ENCODE measurements around the gene PCP4L1.

PCP4L1 gene

GRCh38 chr1:161266202-161266601 lies 7.7 kb downstream of the PCP4L1 start:
- no peak; the same call in 2 of the 3 replicates for ATAC-seq (ENCODE audit: low read depth)
- DNase-seq (ENCODE audit: low spot score): no peak
- H3K9me3 ChIP-seq (ENCODE audit: severe bottlenecking): no peaks in the 10 kb centered on the region
- TF ChIP-seq CTCF (IDR thresholded peaks at IDR 0.05; ENCODE audit: poor library complexity, severe bottlenecking): no peak
- H3K4me1 ChIP-seq (ENCODE audit: insufficient read depth, poor library complexity, severe bottlenecking): peaks cover 2% of the 10 kb centered on the region
- no peak overlapping the region for H3K27ac ChIP-seq (ENCODE audit: poor library complexity, severe bottlenecking)
- no peak overlapping the region for H3K4me3 ChIP-seq (ENCODE audit: severe bottlenecking)
- H3K36me3 ChIP-seq (ENCODE audit: low read depth): no peaks in the 10 kb centered on the region
- no peaks in the 10 kb centered on the region for H3K27me3 ChIP-seq (ENCODE audit: insufficient read depth, poor library complexity, severe bottlenecking)

GRCh38 chr1:161266836-161267235 lies 8.3 kb downstream of the PCP4L1 start:
- Histone ChIP-seq H3K4me1 (ENCODE audit: insufficient read depth, poor library complexity, severe bottlenecking) (no peaks in the 10 kb centered on the region), H3K27ac (ENCODE audit: poor library complexity, severe bottlenecking) (no peak overlapping the region), H3K9me3 (ENCODE audit: severe bottlenecking) (no peaks in the 10 kb centered on the region), H3K27me3 (ENCODE audit: insufficient read depth, poor library complexity, severe bottlenecking) (no peaks in the 10 kb centered on the region), H3K4me3 (ENCODE audit: severe bottlenecking) (no peak overlapping the region), H3K36me3 (ENCODE audit: low read depth) (no peaks in the 10 kb centered on the region)
- no peak for TF ChIP-seq CTCF (IDR thresholded peaks at IDR 0.05; ENCODE audit: poor library complexity, severe bottlenecking)
- ATAC-seq (ENCODE audit: low read depth) (no peak), DNase-seq (ENCODE audit: low spot score) (no peak)

GRCh38 chr1:161267321-161267720 lies 8.8 kb downstream of the PCP4L1 start:
- Histone ChIP-seq H3K27ac (ENCODE audit: poor library complexity, severe bottlenecking) (no peak overlapping the region), H3K27me3 (ENCODE audit: insufficient read depth, poor library complexity, severe bottlenecking) (no peaks in the 10 kb centered on the region), H3K36me3 (ENCODE audit: low read depth) (no peaks in the 10 kb centered on the region), H3K4me1 (ENCODE audit: insufficient read depth, poor library complexity, severe bottlenecking) (no peaks in the 10 kb centered on the region), H3K9me3 (ENCODE audit: severe bottlenecking) (no peaks in the 10 kb centered on the region), H3K4me3 (ENCODE audit: severe bottlenecking) (no peak overlapping the region)
- TF ChIP-seq CTCF (IDR thresholded peaks at IDR 0.05; ENCODE audit: poor library complexity, severe bottlenecking): no peak
- DNase-seq (ENCODE audit: low spot score): no peak
- ATAC-seq (ENCODE audit: low read depth): no peak

- H3K27me3 ChIP-seq (ENCODE audit: insufficient read depth, poor library complexity, severe bottlenecking): peaks cover 5% of the 10 kb centered on the region
- no peak for ATAC-seq (ENCODE audit: low read depth)
- no peaks in the 10 kb centered on the region for H3K4me1 ChIP-seq (ENCODE audit: insufficient read depth, poor library complexity, severe bottlenecking)
Observed at GRCh38 chr1:161273402-161273801, 14.9 kb downstream of the PCP4L1 start.

More at GRCh38 chr1:161273402-161273801, 14.9 kb downstream of the PCP4L1 start:
- Histone ChIP-seq H3K4me3 (ENCODE audit: severe bottlenecking) (no peak overlapping the region), H3K36me3 (ENCODE audit: low read depth) (no peaks in the 10 kb centered on the region), H3K27ac (ENCODE audit: poor library complexity, severe bottlenecking) (no peak overlapping the region), H3K9me3 (ENCODE audit: severe bottlenecking) (no peaks in the 10 kb centered on the region)
- DNase-seq (ENCODE audit: low spot score): no peak
- no peak for TF ChIP-seq CTCF (IDR thresholded peaks at IDR 0.05; ENCODE audit: poor library complexity, severe bottlenecking)

Data from RWPE2 (cell line).